HCT116 (cell line): Measurements from ENCODE around the gene SP9. TPM values are rescaled to one million over a fixed set of nuclear protein-coding genes. Genes with fewer than 3 reads are reported as not detected.

Source experiments
- ATAC-seq: fragments of 200-7000 bp; cut with Tn5 transposase; 2 replicates; pipeline ENCODE4 v1.9.1; 2020; ENCODE audit warnings: mild to moderate bottlenecking, moderate library complexity
- BruUV-seq: library from RNA; stranded (reverse); fragments of 400-500 nt; replicated peaks from 2 replicates; lab custom pipeline; 2021; lab: Mats Ljungman, UMichigan
- CTCF ChIA-PET: fragments of 300-600 bp; sonication (Branson Sonifier 250); formaldehyde crosslinking; loops from one replicate; lab custom pipeline; 2021; ENCODE audit warnings: antibody characterized with exemption; lab: Charles Lee
- POLR2A ChIA-PET: fragments of 300-600, 350-600 bp; sonication (Branson Sonifier 250); formaldehyde crosslinking; loops from one replicate; lab custom pipeline; 2021; ENCODE audit warnings: antibody characterized with exemption; lab: Charles Lee
- RAD21 ChIA-PET, 2 experiments: fragments of 300-600 bp; sonication (Branson Sonifier 250); formaldehyde crosslinking; loops; one replicate each; lab custom pipeline; 2023; ENCODE audit warnings: low total read pairs in 2 of 2; ENCODE audit not compliant: uncharacterized antibody in 2 of 2, unreplicated experiment in 2 of 2, low non-redundant PET in 1 of 2; lab: Charles Lee
- DNase-seq: peaks from one replicate; pipeline ENCODE4 v3.0.0-alpha.2; 2010; ENCODE audit warnings: low read depth, low spot score
- H2AFZ ChIP-seq: fragments of 200-600 bp; shearing (Covaris generic), sonication (generic); 2 replicates; pipeline ENCODE4 v1.6.1; 2017; ENCODE audit warnings: low read depth, mixed run types, mixed read lengths, antibody characterized with exemption, low read length; ENCODE audit not compliant: poor library complexity, severe bottlenecking
- H3K27ac ChIP-seq: 2 replicates; pipeline ENCODE4 v1.5.1; 2012; ENCODE audit warnings: low read depth, low read length
- H3K27me3 ChIP-seq: fragments of 200-600 bp; sonication (generic); 2 replicates; pipeline ENCODE4 v1.6.1; 2016; ENCODE audit warnings: mixed run types, low read length, mixed read lengths; ENCODE audit not compliant: insufficient read depth
- H3K36me3 ChIP-seq, 2 experiments: fragments of 200-500 bp in 1 of 2; fragments of 200-600 bp in 1 of 2; sonication (Bioruptor generic) in 1 of 2; sonication (generic) in 1 of 2; 2 replicates each; pipeline versions ENCODE4 v1.5.1 to v1.6.1; 2014 to 2016; ENCODE audit warnings: low read length in 2 of 2, inconsistent platforms in 1 of 2, mixed read lengths in 1 of 2, mixed run types in 1 of 2; ENCODE audit not compliant: insufficient read depth in 2 of 2, control insufficient read depth in 1 of 2
- H3K4me1 ChIP-seq, 2 experiments: fragments of 200-600 bp in 1 of 2; sonication (generic) in 1 of 2; 2 replicates each; pipeline versions ENCODE4 v1.5.1 to v1.6.1; 2012 to 2017; ENCODE audit warnings: low read length in 2 of 2, inconsistent platforms in 1 of 2, mild to moderate bottlenecking in 1 of 2, mixed read lengths in 1 of 2, mixed run types in 1 of 2, moderate library complexity in 1 of 2; ENCODE audit not compliant: insufficient read depth in 2 of 2, control insufficient read depth in 1 of 2
- H3K4me2 ChIP-seq: fragments of 200-600 bp; sonication (generic); 2 replicates; pipeline ENCODE4 v1.6.1; 2017; ENCODE audit warnings: mixed run types, low read length, mixed read lengths
- H3K4me3 ChIP-seq, 2 experiments: fragments of 200-600 bp in 1 of 2; sonication (generic) in 1 of 2; replicated peaks in 1 of 2; 2 replicates each; pipeline ENCODE4 v1.5.1; 2011 to 2016; ENCODE audit warnings: low read length in 2 of 2, control low read depth in 1 of 2, low read depth in 1 of 2, mild to moderate bottlenecking in 1 of 2, mixed read lengths in 1 of 2, mixed run types in 1 of 2
- H3K79me2 ChIP-seq: fragments of 200-600 bp; sonication (generic); 2 replicates; pipeline ENCODE4 v1.6.1; 2017; ENCODE audit warnings: mild to moderate bottlenecking, mixed run types, low read length, moderate library complexity, mixed read lengths; ENCODE audit not compliant: insufficient read depth
- H3K9ac ChIP-seq: fragments of 200-600 bp; sonication (generic); 2 replicates; pipeline ENCODE4 v1.6.1; 2016; ENCODE audit warnings: low read length, mixed read lengths
- H3K9me2 ChIP-seq: fragments of 200-600 bp; sonication (generic), shearing (Covaris generic); 2 replicates; pipeline ENCODE4 v1.6.1; 2017; ENCODE audit warnings: mixed run types, mild to moderate bottlenecking, moderate library complexity; ENCODE audit not compliant: insufficient read depth
- H3K9me3 ChIP-seq, 2 experiments: fragments of 200-500 bp in 1 of 2; fragments of 200-600 bp in 1 of 2; sonication (Bioruptor generic) in 1 of 2; sonication (generic) in 1 of 2; 2 replicates each; pipeline ENCODE4 v1.6.1; 2014 to 2017; ENCODE audit warnings: low read length in 2 of 2, mixed read lengths in 2 of 2, inconsistent platforms in 1 of 2, low read depth in 1 of 2, mild to moderate bottlenecking in 1 of 2, mixed run types in 1 of 2, moderate library complexity in 1 of 2; ENCODE audit not compliant: control insufficient read depth in 1 of 2, insufficient read depth in 1 of 2
- H4K20me1 ChIP-seq: fragments of 200-600 bp; sonication (generic), shearing (Covaris generic); 2 replicates; pipeline ENCODE4 v1.6.1; 2017; ENCODE audit warnings: mixed run types, mild to moderate bottlenecking, moderate library complexity; ENCODE audit not compliant: insufficient read depth
- CBX3 ChIP-seq: IDR thresholded peaks from 2 replicates; pipeline ENCODE4 v1.6.1; 2012; ENCODE audit warnings: low read depth
- CEBPB ChIP-seq: IDR thresholded peaks from 2 replicates; pipeline ENCODE4 v1.6.1; 2012; ENCODE audit warnings: low read depth
- EGR1 ChIP-seq: IDR thresholded peaks from 2 replicates; pipeline ENCODE4 v1.6.1; 2012; ENCODE audit warnings: low read depth
- ELF1 ChIP-seq: IDR thresholded peaks from 2 replicates; pipeline ENCODE4 v1.6.1; 2012; ENCODE audit warnings: low read depth, borderline replicate concordance
- EZH2 ChIP-seq: fragments of 200-600 bp; sonication (generic); IDR thresholded peaks from 2 replicates; pipeline ENCODE4 v1.6.1; 2017; ENCODE audit warnings: antibody characterized with exemption, mixed run types
- EZH2phosphoT487 ChIP-seq: fragments of 200-600 bp; IDR thresholded peaks from 2 replicates; pipeline ENCODE4 v1.6.1; 2018; ENCODE audit warnings: antibody characterized with exemption, borderline replicate concordance
- FOSL1 ChIP-seq: IDR thresholded peaks from 2 replicates; pipeline ENCODE4 v1.6.1; 2012; ENCODE audit warnings: low read depth
- JUND ChIP-seq: IDR thresholded peaks from 2 replicates; pipeline ENCODE4 v1.6.1; 2012
- POLR2A ChIP-seq: IDR thresholded peaks from 2 replicates; pipeline ENCODE4 v1.7.0; 2011; ENCODE audit warnings: borderline replicate concordance; ENCODE audit not compliant: insufficient read depth, insufficient read length; ENCODE audit errors: extremely low read depth
- POLR2AphosphoS5 ChIP-seq: IDR thresholded peaks from 2 replicates; pipeline ENCODE4 v1.6.1; 2011; ENCODE audit warnings: mild to moderate bottlenecking, low read depth, low read length, moderate library complexity
- RAD21 ChIP-seq: IDR thresholded peaks from 2 replicates; pipeline ENCODE4 v1.6.1; 2012; ENCODE audit warnings: low read depth, mild to moderate bottlenecking
- SIN3A ChIP-seq: IDR thresholded peaks from 2 replicates; pipeline ENCODE4 v1.6.1; 2012; ENCODE audit warnings: low read depth
- SRF ChIP-seq: IDR thresholded peaks from 2 replicates; pipeline ENCODE4 v1.6.1; 2012; ENCODE audit warnings: low read depth
- YY1 ChIP-seq: IDR thresholded peaks from 2 replicates; pipeline ENCODE4 v1.6.1; 2011; ENCODE audit warnings: low read length, low read depth, moderate library complexity, mild to moderate bottlenecking; ENCODE audit not compliant: insufficient replicate concordance; ENCODE audit errors: extremely low read depth
- ZFX ChIP-seq: fragments of 450-650 bp; IDR thresholded peaks from 2 replicates; pipeline ENCODE4 v1.6.1; 2017
- ZNF274 ChIP-seq: fragments of 200-500 bp; sonication (Bioruptor generic); IDR thresholded peaks from 2 replicates; pipeline ENCODE4 v1.6.1; 2014; ENCODE audit warnings: mild to moderate bottlenecking, low read depth, low read length, inconsistent platforms
- intact Hi-C: fragments of 100-400 bp; cut with micrococcal nuclease; formaldehyde crosslinking; loops from 2 replicates; pipeline ENCODE4 v1.10.0; 2022
- total RNA-seq: library from RNA; stranded (reverse); gene quantifications from one replicate; pipeline ENCODE4 v1.2.1, GENCODE V29; 2021; ENCODE audit not compliant: unreplicated experiment
- TF ChIP-seq, protein P1 (sequence below): IDR thresholded peaks from 2 replicates; pipeline ENCODE4 v1.6.1; 2012
- TF ChIP-seq, protein P2 (sequence below): IDR thresholded peaks from 2 replicates; pipeline ENCODE4 v1.6.1; 2012; ENCODE audit warnings: low read depth
- TF ChIP-seq, protein P3 (sequence below): IDR thresholded peaks from 2 replicates; pipeline ENCODE4 v1.6.1; 2011; ENCODE audit warnings: mild to moderate bottlenecking, low read length, moderate library complexity; ENCODE audit not compliant: insufficient replicate concordance; ENCODE audit errors: extremely low read depth

SP9 gene
- total RNA-seq, 1 experiment from 2014 or later = 0.69 TPM

DNA sequence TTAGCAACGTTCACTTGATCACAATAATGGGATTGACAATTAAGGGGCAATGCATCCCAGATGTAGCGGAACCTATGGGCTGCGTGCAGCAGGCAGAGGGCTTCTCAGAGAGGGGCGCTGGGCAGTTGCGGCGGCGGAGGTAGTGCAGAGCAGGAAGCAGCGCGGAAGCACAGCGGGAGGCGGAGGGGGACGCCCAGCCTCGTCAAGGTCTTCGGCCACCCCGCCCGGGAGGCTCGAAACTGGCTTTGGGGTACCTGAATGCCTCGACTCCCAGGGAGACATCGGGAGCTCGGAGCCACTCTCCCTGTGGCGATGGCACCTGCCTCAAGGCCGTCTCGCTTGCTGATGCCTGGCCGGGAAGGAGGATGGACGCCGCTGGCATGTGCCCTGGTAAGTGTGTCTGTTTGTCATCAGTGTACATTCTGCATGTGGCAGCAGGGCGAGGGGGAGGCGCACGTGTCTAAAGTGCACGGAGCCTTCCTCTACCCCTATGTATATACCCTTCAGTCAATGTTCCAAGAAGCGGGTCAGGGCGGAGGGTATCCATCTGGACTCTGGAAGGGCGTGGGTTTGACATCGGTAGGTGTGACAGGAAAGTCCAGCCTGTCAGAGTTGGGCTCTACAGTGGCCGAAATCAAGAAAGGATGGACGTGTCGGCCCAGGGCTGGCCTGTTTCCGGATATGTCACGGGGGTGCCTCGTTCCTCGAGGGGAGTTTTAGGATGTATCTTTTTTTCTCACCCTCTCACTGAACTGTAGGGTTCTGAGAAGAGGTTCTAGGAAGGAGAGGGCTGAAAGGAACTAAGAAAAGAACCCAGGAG, 7.5 kb upstream of the SP9 start:
- H3K9me3 ChIP-seq = no peaks in the 10 kb centered on the region
- intact Hi-C loops = no loop called here
- H3K9me2 ChIP-seq = no peaks in the 10 kb centered on the region
- no peak for DNase-seq
- H3K4me2 ChIP-seq = no peak overlapping the region
- no peak overlapping the region for H3K9ac ChIP-seq
- no peak overlapping the region for H3K27ac ChIP-seq
- no peak for TF ChIP-seq JUND
- no peak for TF ChIP-seq ZFX
- no peak for TF ChIP-seq EZH2
- TF ChIP-seq EGR1 = no peak
- TF ChIP-seq, protein P1, sequence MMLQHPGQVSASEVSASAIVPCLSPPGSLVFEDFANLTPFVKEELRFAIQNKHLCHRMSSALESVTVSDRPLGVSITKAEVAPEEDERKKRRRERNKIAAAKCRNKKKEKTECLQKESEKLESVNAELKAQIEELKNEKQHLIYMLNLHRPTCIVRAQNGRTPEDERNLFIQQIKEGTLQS = no peak
- no peak for TF ChIP-seq FOSL1
- no peak for TF ChIP-seq RAD21
- TF ChIP-seq CBX3 = no peak
- TF ChIP-seq CEBPB = no peak
- TF ChIP-seq, protein P2, sequence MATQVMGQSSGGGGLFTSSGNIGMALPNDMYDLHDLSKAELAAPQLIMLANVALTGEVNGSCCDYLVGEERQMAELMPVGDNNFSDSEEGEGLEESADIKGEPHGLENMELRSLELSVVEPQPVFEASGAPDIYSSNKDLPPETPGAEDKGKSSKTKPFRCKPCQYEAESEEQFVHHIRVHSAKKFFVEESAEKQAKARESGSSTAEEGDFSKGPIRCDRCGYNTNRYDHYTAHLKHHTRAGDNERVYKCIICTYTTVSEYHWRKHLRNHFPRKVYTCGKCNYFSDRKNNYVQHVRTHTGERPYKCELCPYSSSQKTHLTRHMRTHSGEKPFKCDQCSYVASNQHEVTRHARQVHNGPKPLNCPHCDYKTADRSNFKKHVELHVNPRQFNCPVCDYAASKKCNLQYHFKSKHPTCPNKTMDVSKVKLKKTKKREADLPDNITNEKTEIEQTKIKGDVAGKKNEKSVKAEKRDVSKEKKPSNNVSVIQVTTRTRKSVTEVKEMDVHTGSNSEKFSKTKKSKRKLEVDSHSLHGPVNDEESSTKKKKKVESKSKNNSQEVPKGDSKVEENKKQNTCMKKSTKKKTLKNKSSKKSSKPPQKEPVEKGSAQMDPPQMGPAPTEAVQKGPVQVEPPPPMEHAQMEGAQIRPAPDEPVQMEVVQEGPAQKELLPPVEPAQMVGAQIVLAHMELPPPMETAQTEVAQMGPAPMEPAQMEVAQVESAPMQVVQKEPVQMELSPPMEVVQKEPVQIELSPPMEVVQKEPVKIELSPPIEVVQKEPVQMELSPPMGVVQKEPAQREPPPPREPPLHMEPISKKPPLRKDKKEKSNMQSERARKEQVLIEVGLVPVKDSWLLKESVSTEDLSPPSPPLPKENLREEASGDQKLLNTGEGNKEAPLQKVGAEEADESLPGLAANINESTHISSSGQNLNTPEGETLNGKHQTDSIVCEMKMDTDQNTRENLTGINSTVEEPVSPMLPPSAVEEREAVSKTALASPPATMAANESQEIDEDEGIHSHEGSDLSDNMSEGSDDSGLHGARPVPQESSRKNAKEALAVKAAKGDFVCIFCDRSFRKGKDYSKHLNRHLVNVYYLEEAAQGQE = no peak
- TF ChIP-seq SIN3A = no peak
- TF ChIP-seq POLR2AphosphoS5 = no peak
- TF ChIP-seq, protein P3, sequence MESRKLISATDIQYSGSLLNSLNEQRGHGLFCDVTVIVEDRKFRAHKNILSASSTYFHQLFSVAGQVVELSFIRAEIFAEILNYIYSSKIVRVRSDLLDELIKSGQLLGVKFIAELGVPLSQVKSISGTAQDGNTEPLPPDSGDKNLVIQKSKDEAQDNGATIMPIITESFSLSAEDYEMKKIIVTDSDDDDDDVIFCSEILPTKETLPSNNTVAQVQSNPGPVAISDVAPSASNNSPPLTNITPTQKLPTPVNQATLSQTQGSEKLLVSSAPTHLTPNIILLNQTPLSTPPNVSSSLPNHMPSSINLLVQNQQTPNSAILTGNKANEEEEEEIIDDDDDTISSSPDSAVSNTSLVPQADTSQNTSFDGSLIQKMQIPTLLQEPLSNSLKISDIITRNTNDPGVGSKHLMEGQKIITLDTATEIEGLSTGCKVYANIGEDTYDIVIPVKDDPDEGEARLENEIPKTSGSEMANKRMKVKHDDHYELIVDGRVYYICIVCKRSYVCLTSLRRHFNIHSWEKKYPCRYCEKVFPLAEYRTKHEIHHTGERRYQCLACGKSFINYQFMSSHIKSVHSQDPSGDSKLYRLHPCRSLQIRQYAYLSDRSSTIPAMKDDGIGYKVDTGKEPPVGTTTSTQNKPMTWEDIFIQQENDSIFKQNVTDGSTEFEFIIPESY = no peak
- TF ChIP-seq POLR2A = no peak
- TF ChIP-seq SRF = no peak
- TF ChIP-seq ZNF274 = no peak
- TF ChIP-seq EZH2phosphoT487 = no peak
- TF ChIP-seq YY1 = no peak
- TF ChIP-seq ELF1 = no peak
- no peaks in the 10 kb centered on the region for H3K27me3 ChIP-seq
- no TSS peak for BruUV-seq
- ChIA-PET POLR2A (no interaction called here), CTCF (no interaction called here), RAD21 (no interaction called here)
- no peaks in the 10 kb centered on the region for H3K4me1 ChIP-seq
- H3K36me3 ChIP-seq = no peaks in the 10 kb centered on the region
- H3K4me3 ChIP-seq = no peak overlapping the region
- H4K20me1 ChIP-seq = no peaks in the 10 kb centered on the region
- ATAC-seq = no peak
- H2AFZ ChIP-seq = no peak overlapping the region
- no peaks in the 10 kb centered on the region for H3K79me2 ChIP-seq
